G401.6 (cell line): ENCODE measurements around the gene SFR1.

ENCODE experiments used
- FAIRE-seq: peaks from 2 replicates; lab custom pipeline; 2012; peaks lifted over from hg19 to GRCh38; lab: Jason Lieb, UNC

SFR1 gene

GRCh38 chr10:104121485-104122224 is at the start of gene SFR1:
Gene SFR1, plus strand, starts transcription at chr10:104122171. Its CDS starts 13 bp downstream, at chr10:104122184.
- FAIRE-seq = peak; percentile 98

GRCh38 chr10:104072786-104073185 is 49.2 kb upstream of the SFR1 start:
- FAIRE-seq = no peak

- no peak for FAIRE-seq
Observed at GRCh38 chr10:104074505-104074904, 47.5 kb upstream of the SFR1 start.

- no peak for FAIRE-seq
Observed at GRCh38 chr10:104076743-104077160, 45.2 kb upstream of the SFR1 start.

GRCh38 chr10:104077247-104077646 is 44.7 kb upstream of the SFR1 start:
- FAIRE-seq = no peak

- no peak for FAIRE-seq
Observed at GRCh38 chr10:104077663-104078151, 44.3 kb upstream of the SFR1 start.

- FAIRE-seq = no peak
Observed at GRCh38 chr10:104080762-104081161, 41.2 kb upstream of the SFR1 start.

GRCh38 chr10:104081998-104082397 is 40.0 kb upstream of the SFR1 start:
- no peak for FAIRE-seq

GRCh38 chr10:104084482-104085142 is 37.4 kb upstream of the SFR1 start:
- FAIRE-seq = no peak

GRCh38 chr10:104085801-104086400 is 36.1 kb upstream of the SFR1 start, which contains the start of gene COL17A1:
Gene COL17A1, minus strand, starts transcription at chr10:104085880. Its CDS starts 5,207 bp downstream, at chr10:104080673.
- no peak for FAIRE-seq

GRCh38 chr10:104088239-104088638 is 33.7 kb upstream of the SFR1 start:
- no peak for FAIRE-seq

- FAIRE-seq = no peak
Observed at GRCh38 chr10:104089621-104090020, 32.4 kb upstream of the SFR1 start.

GRCh38 chr10:104090611-104091010 is 31.4 kb upstream of the SFR1 start:
- no peak for FAIRE-seq

- FAIRE-seq = no peak
Observed at GRCh38 chr10:104092749-104093148, 29.2 kb upstream of the SFR1 start.

- FAIRE-seq = no peak
Observed at GRCh38 chr10:104096692-104097091, 25.3 kb upstream of the SFR1 start.

- FAIRE-seq = no peak
Observed at GRCh38 chr10:104098358-104098925, 23.5 kb upstream of the SFR1 start.

GRCh38 chr10:104099269-104099668 is 22.7 kb upstream of the SFR1 start:
- no peak for FAIRE-seq

- no peak for FAIRE-seq
Observed at GRCh38 chr10:104099941-104100340, 22.0 kb upstream of the SFR1 start.

- FAIRE-seq = no peak
Observed at GRCh38 chr10:104100795-104101194, 21.2 kb upstream of the SFR1 start.

GRCh38 chr10:104101902-104102301 is 20.1 kb upstream of the SFR1 start:
- FAIRE-seq = no peak

GRCh38 chr10:104103956-104104355 is 18.0 kb upstream of the SFR1 start:
- FAIRE-seq = no peak

- no peak for FAIRE-seq
Observed at GRCh38 chr10:104104418-104104817, 17.6 kb upstream of the SFR1 start.

- no peak for FAIRE-seq
Observed at GRCh38 chr10:104104926-104105325, 17.0 kb upstream of the SFR1 start.
